ENCODE measurements around the gene ESPNL. TPM values are rescaled to one million over a fixed set of nuclear protein-coding genes. Genes with fewer than 3 reads are reported as not detected.

Gene ESPNL
- polyA plus RNA-seq, 1 donor (not counting 4 experiments of a cell fraction or from before 2014, with no cell fraction given) = 0.16 TPM

DNA sequence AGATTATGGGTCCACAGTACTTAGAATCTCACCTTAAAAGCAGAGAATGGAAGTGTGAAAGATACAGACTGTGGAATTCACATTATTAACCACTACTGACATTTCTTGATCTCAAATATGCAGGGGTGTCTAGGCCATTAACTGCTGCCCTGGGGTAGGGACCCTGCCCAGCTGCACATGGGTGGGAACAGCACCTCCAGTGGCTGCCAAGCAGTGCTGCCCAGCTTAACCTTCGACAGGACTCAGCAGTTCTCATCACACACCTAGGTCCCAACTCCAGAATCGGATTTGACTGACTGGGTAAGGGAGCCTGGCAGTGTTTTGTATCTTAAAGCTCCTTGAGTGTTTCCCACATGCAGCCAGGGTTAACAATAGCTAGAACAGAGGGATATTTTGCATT is 73.6 kb downstream of the ESPNL start:
- no peaks in the 10 kb centered on the region for H3K27me3 ChIP-seq (ENCODE audit: control insufficient read depth, extremely low read depth, insufficient read depth, low read length)
- H3K27ac ChIP-seq (ENCODE audit: control insufficient read depth, insufficient read depth, low read length) = no peak overlapping the region
- peaks cover 26 to 52% of the 10 kb centered on the region in 2 experiments for H3K36me3 ChIP-seq (ENCODE audit: control insufficient read depth in 2 of 2, extremely low read depth in 1 of 2, insufficient read depth in 2 of 2, low read length in 2 of 2)
- peaks cover 36% of the 10 kb centered on the region for H3K4me1 ChIP-seq (ENCODE audit: control insufficient read depth, extremely low read depth, insufficient read depth, low read length)
- H3K9me3 ChIP-seq (ENCODE audit: control insufficient read depth, low read depth, low read length) = no peaks in the 10 kb centered on the region
- FAIRE-seq = no peak
- no peak overlapping the region for H2AFZ ChIP-seq (ENCODE audit: control insufficient read depth, low read length)
- no peaks in the 10 kb centered on the region for H3K79me2 ChIP-seq (ENCODE audit: control insufficient read depth, insufficient read depth, low read length)
- dilution Hi-C loops (cut with MboI; ENCODE audit: extremely low pct_ligation_motif_present, low sequenced_read_pairs) = no loop called here
- no peak overlapping the region for H3K9ac ChIP-seq (ENCODE audit: control insufficient read depth, extremely low read depth, insufficient read depth, low read length)
- no peaks in the 10 kb centered on the region for H3K9me1 ChIP-seq (ENCODE audit: control insufficient read depth, extremely low read depth, insufficient read depth, low read length)
- no peak for DNase-seq (ENCODE audit: low read depth, low spot score)
- no peak overlapping the region for H3K4me2 ChIP-seq (ENCODE audit: control insufficient read depth, extremely low read depth, insufficient read depth, low read depth, low read length)
- H4K20me1 ChIP-seq (ENCODE audit: control insufficient read depth, extremely low read depth, insufficient read depth, low read length) = no peaks in the 10 kb centered on the region
- H3K4me3 ChIP-seq (ENCODE audit: control insufficient read depth in 2 of 3, extremely low read depth in 1 of 3, insufficient read depth in 2 of 3, low read depth in 1 of 3, low read length in 3 of 3) = no peak overlapping the region
- TF ChIP-seq EZH2 (IDR thresholded peaks at IDR 0.05; ENCODE audit: low read length) = no peak
- TF ChIP-seq, protein P1, sequence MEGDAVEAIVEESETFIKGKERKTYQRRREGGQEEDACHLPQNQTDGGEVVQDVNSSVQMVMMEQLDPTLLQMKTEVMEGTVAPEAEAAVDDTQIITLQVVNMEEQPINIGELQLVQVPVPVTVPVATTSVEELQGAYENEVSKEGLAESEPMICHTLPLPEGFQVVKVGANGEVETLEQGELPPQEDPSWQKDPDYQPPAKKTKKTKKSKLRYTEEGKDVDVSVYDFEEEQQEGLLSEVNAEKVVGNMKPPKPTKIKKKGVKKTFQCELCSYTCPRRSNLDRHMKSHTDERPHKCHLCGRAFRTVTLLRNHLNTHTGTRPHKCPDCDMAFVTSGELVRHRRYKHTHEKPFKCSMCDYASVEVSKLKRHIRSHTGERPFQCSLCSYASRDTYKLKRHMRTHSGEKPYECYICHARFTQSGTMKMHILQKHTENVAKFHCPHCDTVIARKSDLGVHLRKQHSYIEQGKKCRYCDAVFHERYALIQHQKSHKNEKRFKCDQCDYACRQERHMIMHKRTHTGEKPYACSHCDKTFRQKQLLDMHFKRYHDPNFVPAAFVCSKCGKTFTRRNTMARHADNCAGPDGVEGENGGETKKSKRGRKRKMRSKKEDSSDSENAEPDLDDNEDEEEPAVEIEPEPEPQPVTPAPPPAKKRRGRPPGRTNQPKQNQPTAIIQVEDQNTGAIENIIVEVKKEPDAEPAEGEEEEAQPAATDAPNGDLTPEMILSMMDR (optimal IDR thresholded peaks at IDR 0.05 in 1 of 3, IDR thresholded peaks at IDR 0.05 in 1 of 3, conservative IDR thresholded peaks at IDR 0.05 in 1 of 3; ENCODE audit: extremely low read depth in 1 of 3, insufficient read depth in 2 of 3, low read length in 3 of 3) = peak; percentile 21 to 49 (median 37)

DNA sequence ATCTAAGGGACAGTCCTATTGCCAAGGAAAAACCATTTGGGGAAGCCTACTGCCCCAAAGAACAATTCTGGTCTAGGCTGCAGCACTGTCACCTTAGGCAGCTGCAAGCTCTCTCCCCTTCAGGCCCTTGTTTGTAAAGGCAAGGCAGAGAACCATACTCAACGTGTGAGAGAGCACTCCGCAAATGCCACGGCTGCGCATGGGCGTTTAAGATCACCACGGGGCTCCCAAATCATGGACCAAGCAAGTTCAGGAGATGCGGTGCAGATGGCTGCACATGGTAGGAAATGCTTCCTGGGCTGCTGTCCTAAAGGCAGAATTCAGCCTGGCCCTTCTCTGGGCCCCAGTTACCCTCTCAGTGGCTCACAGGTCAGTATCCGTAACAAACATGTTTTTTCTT is 74.2 kb downstream of the ESPNL start:
- FAIRE-seq = no peak

More for the DNA sequence above, 74.2 kb downstream of the ESPNL start:
- Histone ChIP-seq H3K9me3 (ENCODE audit: control insufficient read depth, low read depth, low read length) (no peaks in the 10 kb centered on the region), H3K9ac (ENCODE audit: control insufficient read depth, extremely low read depth, insufficient read depth, low read length) (no peak overlapping the region), H2AFZ (ENCODE audit: control insufficient read depth, low read length) (no peak overlapping the region), H3K36me3 (ENCODE audit: control insufficient read depth in 2 of 2, extremely low read depth in 1 of 2, insufficient read depth in 2 of 2, low read length in 2 of 2) (peaks cover 30 to 52% of the 10 kb centered on the region in 2 experiments), H4K20me1 (ENCODE audit: control insufficient read depth, extremely low read depth, insufficient read depth, low read length) (no peaks in the 10 kb centered on the region), H3K27me3 (ENCODE audit: control insufficient read depth, extremely low read depth, insufficient read depth, low read length) (no peaks in the 10 kb centered on the region), H3K27ac (ENCODE audit: control insufficient read depth, insufficient read depth, low read length) (peak overlapping the region; percentile 8), H3K9me1 (ENCODE audit: control insufficient read depth, extremely low read depth, insufficient read depth, low read length) (no peaks in the 10 kb centered on the region), H3K4me3 (ENCODE audit: control insufficient read depth in 2 of 3, extremely low read depth in 1 of 3, insufficient read depth in 2 of 3, low read depth in 1 of 3, low read length in 3 of 3) (no peak overlapping the region), H3K79me2 (ENCODE audit: control insufficient read depth, insufficient read depth, low read length) (no peaks in the 10 kb centered on the region), H3K4me1 (ENCODE audit: control insufficient read depth, extremely low read depth, insufficient read depth, low read length) (peaks cover 30% of the 10 kb centered on the region), H3K4me2 (ENCODE audit: control insufficient read depth, extremely low read depth, insufficient read depth, low read depth, low read length) (no peak overlapping the region)
- DNase-seq (ENCODE audit: low read depth, low spot score) = no peak
- dilution Hi-C loops (cut with MboI; ENCODE audit: extremely low pct_ligation_motif_present, low sequenced_read_pairs) = no loop called here
- TF ChIP-seq EZH2 (IDR thresholded peaks at IDR 0.05; ENCODE audit: low read length) = no peak
- TF ChIP-seq, protein P1 (optimal IDR thresholded peaks at IDR 0.05 in 1 of 3, IDR thresholded peaks at IDR 0.05 in 1 of 3, conservative IDR thresholded peaks at IDR 0.05 in 1 of 3; ENCODE audit: extremely low read depth in 1 of 3, insufficient read depth in 2 of 3, low read length in 3 of 3) = no peak
